Body of pancreas (tissue), 4 donors: Measurements from ENCODE around the gene PHF21B.

Source experiments
- POLR2A ChIP-seq, 3 donors: fragments of 450-650 bp; IDR thresholded peaks; one replicate each; pipeline ENCODE4 v1.6.1; 2016; ENCODE audit warnings: antibody characterized with exemption in 3 of 3, mild to moderate bottlenecking in 2 of 3
- TF ChIP-seq, protein P1 (sequence below), 7 experiments: fragments of 450-650 bp in 4 of 7; fragments of 200-600 bp in 3 of 7; sonication (generic) in 3 of 7; IDR thresholded peaks; one replicate each; pipeline ENCODE4 v1.5.1; 2016 to 2019; ENCODE audit warnings: antibody characterized with exemption in 7 of 7

DNA sequence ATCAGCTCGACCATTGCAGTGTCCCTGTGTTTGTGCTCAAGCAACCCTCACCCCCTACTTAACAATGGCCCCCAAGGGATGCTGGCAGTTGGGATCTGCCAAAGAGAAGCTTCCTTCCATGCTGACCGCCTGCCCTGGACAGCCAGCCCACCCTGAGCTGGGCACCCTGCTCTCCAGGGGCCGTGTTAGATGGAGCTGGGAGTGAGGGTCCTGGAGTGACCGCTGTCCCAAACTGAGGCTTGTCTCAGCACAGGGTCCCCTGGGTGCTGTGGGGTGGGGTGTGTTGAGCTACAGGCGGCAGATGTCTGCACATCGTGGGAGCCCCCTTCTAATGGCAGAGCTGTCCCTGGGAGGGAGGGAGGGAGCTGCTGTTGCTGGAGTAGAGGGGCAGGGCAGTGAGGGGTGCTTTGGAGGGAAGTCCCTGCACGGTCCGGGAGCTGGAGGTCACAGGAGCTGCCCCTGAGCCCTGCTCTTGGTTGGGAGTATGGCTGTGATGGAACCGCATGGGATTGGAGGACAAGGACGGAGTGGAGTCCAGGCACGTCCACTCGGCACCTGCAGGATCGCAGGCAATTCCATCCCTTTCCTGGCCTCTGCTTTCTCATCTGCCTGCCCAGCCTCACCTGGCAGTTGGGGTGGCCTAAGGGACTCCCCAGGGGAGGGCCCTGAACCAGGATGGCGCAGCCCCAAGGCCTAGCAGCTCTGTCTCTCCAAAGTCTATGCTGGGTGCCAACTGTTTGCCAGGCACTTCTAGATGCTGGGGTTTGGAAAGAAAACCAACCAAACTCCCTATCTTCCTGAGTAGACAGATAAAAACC, 131.1 kb downstream of the PHF21B start:
- TF ChIP-seq, protein P1, sequence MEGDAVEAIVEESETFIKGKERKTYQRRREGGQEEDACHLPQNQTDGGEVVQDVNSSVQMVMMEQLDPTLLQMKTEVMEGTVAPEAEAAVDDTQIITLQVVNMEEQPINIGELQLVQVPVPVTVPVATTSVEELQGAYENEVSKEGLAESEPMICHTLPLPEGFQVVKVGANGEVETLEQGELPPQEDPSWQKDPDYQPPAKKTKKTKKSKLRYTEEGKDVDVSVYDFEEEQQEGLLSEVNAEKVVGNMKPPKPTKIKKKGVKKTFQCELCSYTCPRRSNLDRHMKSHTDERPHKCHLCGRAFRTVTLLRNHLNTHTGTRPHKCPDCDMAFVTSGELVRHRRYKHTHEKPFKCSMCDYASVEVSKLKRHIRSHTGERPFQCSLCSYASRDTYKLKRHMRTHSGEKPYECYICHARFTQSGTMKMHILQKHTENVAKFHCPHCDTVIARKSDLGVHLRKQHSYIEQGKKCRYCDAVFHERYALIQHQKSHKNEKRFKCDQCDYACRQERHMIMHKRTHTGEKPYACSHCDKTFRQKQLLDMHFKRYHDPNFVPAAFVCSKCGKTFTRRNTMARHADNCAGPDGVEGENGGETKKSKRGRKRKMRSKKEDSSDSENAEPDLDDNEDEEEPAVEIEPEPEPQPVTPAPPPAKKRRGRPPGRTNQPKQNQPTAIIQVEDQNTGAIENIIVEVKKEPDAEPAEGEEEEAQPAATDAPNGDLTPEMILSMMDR (IDR thresholded peaks at IDR 0.05) = no peak
- no peak for TF ChIP-seq POLR2A (IDR thresholded peaks at IDR 0.05)
